ENCODE results near the gene SUFU.

The SUFU gene

GRCh38 chr10:102656791-102657371 lies 153.1 kb downstream of the SUFU start:
- H3K27me3 ChIP-seq (ENCODE audit: insufficient read depth, insufficient read length), result no peaks in the 10 kb centered on the region
- H3K4me3 ChIP-seq (ENCODE audit: insufficient read length, low read depth), result no peak overlapping the region
- no peaks in the 10 kb centered on the region for H3K9me3 ChIP-seq (ENCODE audit: insufficient read depth, low read length)
- no peak for DNase-seq (ENCODE audit: low read depth, low spot score)
- TF ChIP-seq ZNF274 (IDR thresholded peaks at IDR 0.05; ENCODE audit: low read depth, low read length) (no peak), YY1 (IDR thresholded peaks at IDR 0.05; ENCODE audit: insufficient read depth, insufficient read length) (no peak), SUZ12 (IDR thresholded peaks at IDR 0.05; ENCODE audit: extremely low read depth, insufficient read depth, insufficient read length) (no peak)
- H3K9ac ChIP-seq (ENCODE audit: insufficient read length, low read depth), result no peak overlapping the region
- peaks cover 14% of the 10 kb centered on the region for H3K4me1 ChIP-seq (ENCODE audit: insufficient read depth, insufficient read length)
- H3K36me3 ChIP-seq (ENCODE audit: insufficient read depth, insufficient read length, low read length), result peaks cover 66% of the 10 kb centered on the region

DNA sequence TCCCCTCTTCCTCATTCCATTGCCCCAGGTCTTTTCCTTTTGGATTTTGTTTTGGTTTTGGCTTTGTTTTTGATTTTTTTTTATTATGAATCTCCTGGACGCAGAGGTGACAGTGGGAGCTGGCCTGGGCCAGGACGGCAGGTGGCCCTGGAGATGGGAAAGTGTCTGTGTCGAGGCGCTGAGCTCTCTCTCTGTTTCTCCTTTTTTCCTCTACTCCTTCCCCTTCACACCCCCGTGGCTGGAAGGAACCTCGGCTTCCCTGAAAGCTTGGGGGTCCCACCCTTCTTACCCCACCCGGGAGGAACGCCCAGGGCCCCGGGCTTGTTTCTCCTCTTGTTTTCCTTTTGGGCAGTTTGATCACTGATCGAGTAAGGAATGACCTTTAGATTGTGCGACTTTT lies 153.7 kb downstream of the SUFU start:
- no peaks in the 10 kb centered on the region for H3K9me3 ChIP-seq (ENCODE audit: insufficient read depth, low read length)
- H3K27me3 ChIP-seq (ENCODE audit: insufficient read depth, insufficient read length), result no peaks in the 10 kb centered on the region
- peaks cover 14% of the 10 kb centered on the region for H3K4me1 ChIP-seq (ENCODE audit: insufficient read depth, insufficient read length)
- no peak overlapping the region for H3K4me3 ChIP-seq (ENCODE audit: insufficient read length, low read depth)
- no peak for TF ChIP-seq ZNF274 (IDR thresholded peaks at IDR 0.05; ENCODE audit: low read depth, low read length)
- TF ChIP-seq YY1 (IDR thresholded peaks at IDR 0.05; ENCODE audit: insufficient read depth, insufficient read length), result no peak
- no peak for TF ChIP-seq SUZ12 (IDR thresholded peaks at IDR 0.05; ENCODE audit: extremely low read depth, insufficient read depth, insufficient read length)
- no peak for DNase-seq (ENCODE audit: low read depth, low spot score)
- peaks cover 60% of the 10 kb centered on the region for H3K36me3 ChIP-seq (ENCODE audit: insufficient read depth, insufficient read length, low read length)
- H3K9ac ChIP-seq (ENCODE audit: insufficient read length, low read depth), result no peak overlapping the region

DNA sequence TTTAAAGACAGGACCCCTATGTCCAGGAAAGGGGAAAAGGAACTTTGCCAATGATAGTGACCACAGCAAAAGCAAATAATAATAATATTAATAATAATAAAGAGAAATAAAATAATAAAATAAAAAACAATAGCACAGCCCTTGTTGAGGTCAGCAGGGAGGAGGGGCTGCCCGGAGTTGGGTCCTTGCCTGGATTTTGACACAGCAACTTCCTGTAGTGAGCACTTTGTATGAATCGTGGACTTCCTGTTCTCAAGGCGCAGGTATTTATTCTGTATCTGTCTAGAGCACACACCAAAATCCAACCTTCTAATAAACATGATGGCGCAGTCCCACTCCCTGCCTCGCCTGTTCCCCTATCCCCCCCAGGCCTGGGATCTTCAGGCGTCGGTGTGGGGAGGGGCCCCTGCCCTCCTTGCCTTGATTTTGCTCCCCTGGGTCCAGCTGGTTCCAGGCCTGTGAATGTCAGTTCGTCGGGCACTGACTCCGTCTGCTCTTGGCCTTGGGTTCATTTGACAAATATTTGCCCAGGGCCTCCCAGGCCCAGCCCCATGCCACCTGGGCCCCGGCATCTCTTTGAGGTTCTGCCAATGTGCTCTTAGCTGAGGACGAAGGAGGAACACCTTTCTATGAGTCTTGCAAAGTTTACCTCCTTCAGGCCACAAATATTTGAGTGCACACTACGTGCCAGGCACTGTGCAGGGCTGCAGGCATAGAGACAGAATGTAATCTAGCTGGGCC lies 154.4 kb downstream of the SUFU start:
- H3K9ac ChIP-seq (ENCODE audit: insufficient read length, low read depth), result no peak overlapping the region
- DNase-seq (ENCODE audit: low read depth, low spot score), result no peak
- TF ChIP-seq ZNF274 (IDR thresholded peaks at IDR 0.05; ENCODE audit: low read depth, low read length) (no peak), YY1 (IDR thresholded peaks at IDR 0.05; ENCODE audit: insufficient read depth, insufficient read length) (no peak), SUZ12 (IDR thresholded peaks at IDR 0.05; ENCODE audit: extremely low read depth, insufficient read depth, insufficient read length) (no peak)

GRCh38 chr10:102658802-102659201 lies 155.0 kb downstream of the SUFU start:
- H3K9ac ChIP-seq (ENCODE audit: insufficient read length, low read depth), result no peak overlapping the region
- no peak for DNase-seq (ENCODE audit: low read depth, low spot score)
- no peaks in the 10 kb centered on the region for H3K9me3 ChIP-seq (ENCODE audit: insufficient read depth, low read length)
- no peak overlapping the region for H3K4me3 ChIP-seq (ENCODE audit: insufficient read length, low read depth)
- H3K4me1 ChIP-seq (ENCODE audit: insufficient read depth, insufficient read length), result peaks cover 14% of the 10 kb centered on the region
- H3K36me3 ChIP-seq (ENCODE audit: insufficient read depth, insufficient read length, low read length), result peaks cover 50% of the 10 kb centered on the region
- H3K27me3 ChIP-seq (ENCODE audit: insufficient read depth, insufficient read length), result no peaks in the 10 kb centered on the region
- TF ChIP-seq ZNF274 (IDR thresholded peaks at IDR 0.05; ENCODE audit: low read depth, low read length) (no peak), SUZ12 (IDR thresholded peaks at IDR 0.05; ENCODE audit: extremely low read depth, insufficient read depth, insufficient read length) (no peak), YY1 (IDR thresholded peaks at IDR 0.05; ENCODE audit: insufficient read depth, insufficient read length) (no peak)

More for the DNA sequence above, 154.4 kb downstream of the SUFU start:
- H3K4me1 ChIP-seq (ENCODE audit: insufficient read depth, insufficient read length), result peaks cover 14% of the 10 kb centered on the region
- no peaks in the 10 kb centered on the region for H3K9me3 ChIP-seq (ENCODE audit: insufficient read depth, low read length)
- H3K4me3 ChIP-seq (ENCODE audit: insufficient read length, low read depth), result no peak overlapping the region
- H3K36me3 ChIP-seq (ENCODE audit: insufficient read depth, insufficient read length, low read length), result peaks cover 57% of the 10 kb centered on the region
- H3K27me3 ChIP-seq (ENCODE audit: insufficient read depth, insufficient read length), result no peaks in the 10 kb centered on the region

DNA sequence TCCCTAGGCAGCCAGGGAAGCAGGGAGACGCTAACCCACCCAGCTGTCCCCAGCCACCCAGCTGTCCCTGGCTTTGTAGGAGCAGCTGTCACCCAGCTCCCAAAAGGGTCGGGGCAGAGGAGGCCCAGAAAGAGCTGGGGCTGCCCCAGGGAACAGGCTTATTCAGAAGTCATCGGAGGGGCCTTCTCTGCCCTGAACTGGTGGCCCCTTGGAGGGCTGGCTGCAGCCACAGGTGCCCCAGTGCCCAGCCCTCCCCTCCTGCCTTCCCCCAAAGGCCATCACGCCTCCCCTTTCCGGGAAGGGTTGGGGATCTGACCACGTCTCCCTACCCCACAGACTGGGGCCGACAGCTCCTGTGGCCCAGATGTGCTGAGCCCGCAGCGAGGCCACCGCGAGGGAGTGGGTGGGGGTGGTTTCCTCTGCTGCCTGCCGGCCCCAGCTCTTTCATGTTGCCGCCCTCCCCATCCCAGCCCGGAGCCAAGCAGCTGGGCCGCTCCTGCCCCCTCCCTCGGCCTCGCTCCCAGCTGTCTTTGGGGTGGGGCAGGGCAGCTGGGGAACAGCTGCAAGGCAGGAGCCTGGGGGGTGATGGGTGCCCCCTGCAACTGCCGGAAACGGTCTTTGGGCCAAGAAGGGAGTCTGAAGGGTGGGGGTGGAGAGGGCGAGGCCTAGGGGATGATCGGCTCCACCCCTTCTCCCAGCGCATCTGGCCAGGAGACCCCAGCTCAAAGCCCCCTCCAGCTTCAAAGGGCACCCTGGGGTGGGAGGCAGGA lies 157.3 kb downstream of the SUFU start:
- H3K36me3 ChIP-seq (ENCODE audit: insufficient read depth, insufficient read length, low read length), result peaks cover 32% of the 10 kb centered on the region
- H3K27me3 ChIP-seq (ENCODE audit: insufficient read depth, insufficient read length), result no peaks in the 10 kb centered on the region
- peaks cover 18% of the 10 kb centered on the region for H3K4me1 ChIP-seq (ENCODE audit: insufficient read depth, insufficient read length)
- H3K9me3 ChIP-seq (ENCODE audit: insufficient read depth, low read length), result no peaks in the 10 kb centered on the region
- H3K4me3 ChIP-seq (ENCODE audit: insufficient read length, low read depth), result no peak overlapping the region
- peak overlapping the region; percentile 21 for H3K9ac ChIP-seq (ENCODE audit: insufficient read length, low read depth)
- DNase-seq (ENCODE audit: low read depth, low spot score), result no peak
- no peak for TF ChIP-seq YY1 (IDR thresholded peaks at IDR 0.05; ENCODE audit: insufficient read depth, insufficient read length)
- TF ChIP-seq SUZ12 (IDR thresholded peaks at IDR 0.05; ENCODE audit: extremely low read depth, insufficient read depth, insufficient read length), result no peak
- TF ChIP-seq ZNF274 (IDR thresholded peaks at IDR 0.05; ENCODE audit: low read depth, low read length), result no peak

- no peak for TF ChIP-seq SUZ12 (IDR thresholded peaks at IDR 0.05; ENCODE audit: extremely low read depth, insufficient read depth, insufficient read length)
- TF ChIP-seq YY1 (IDR thresholded peaks at IDR 0.05; ENCODE audit: insufficient read depth, insufficient read length), result no peak
- TF ChIP-seq ZNF274 (IDR thresholded peaks at IDR 0.05; ENCODE audit: low read depth, low read length), result no peak
- Histone ChIP-seq H3K9ac (ENCODE audit: insufficient read length, low read depth) (no peak overlapping the region), H3K36me3 (ENCODE audit: insufficient read depth, insufficient read length, low read length) (peaks cover 26% of the 10 kb centered on the region), H3K9me3 (ENCODE audit: insufficient read depth, low read length) (no peaks in the 10 kb centered on the region), H3K27me3 (ENCODE audit: insufficient read depth, insufficient read length) (no peaks in the 10 kb centered on the region), H3K4me1 (ENCODE audit: insufficient read depth, insufficient read length) (peaks cover 18% of the 10 kb centered on the region), H3K4me3 (ENCODE audit: insufficient read length, low read depth) (no peak overlapping the region)
- no peak for DNase-seq (ENCODE audit: low read depth, low spot score)
These were observed 157.9 kb downstream of the SUFU start for GRCh38 chr10:102661658-102662028.
